Transverse colon (tissue), 4 donors: ENCODE results near the gene CNTN3. TPM values are rescaled to one million over a fixed set of nuclear protein-coding genes. Genes with fewer than 3 reads are reported as not detected.

Source experiments
- DNase-seq: peaks from one replicate; pipeline ENCODE4 v3.0.0-alpha.2; 2019
- H3K27ac ChIP-seq, 4 donors: fragments of 200-600 bp; sonication (generic); 2 replicates each; pipeline ENCODE4 v1.5.1; 2016 to 2018; ENCODE audit warnings: inconsistent platforms in 4 of 4
- H3K27me3 ChIP-seq: fragments of 200-600 bp; sonication (generic); 2 replicates; pipeline ENCODE4 v1.5.1; 2017; ENCODE audit warnings: inconsistent platforms
- H3K36me3 ChIP-seq, 4 donors: fragments of 200-600 bp; sonication (generic); 2 replicates each; pipeline ENCODE4 v1.5.1; 2017 to 2019; ENCODE audit warnings: inconsistent platforms in 4 of 4
- H3K4me1 ChIP-seq, 4 donors: fragments of 200-600 bp; sonication (generic); 2 replicates each; pipeline ENCODE4 v1.5.1; 2017 to 2020; ENCODE audit warnings: inconsistent platforms in 4 of 4
- H3K4me3 ChIP-seq, 4 donors: fragments of 200-600 bp; sonication (generic); 1 replicate in 1 of 4; 2 replicates in 3 of 4; pipeline versions ENCODE4 v1.5.1 to v1.6.1; 2017 to 2019; ENCODE audit warnings: inconsistent platforms in 4 of 4
- H3K9me3 ChIP-seq, 2 donors: fragments of 200-600 bp; sonication (generic); 2 replicates each; pipeline ENCODE4 v1.5.1; 2017 to 2019; ENCODE audit warnings: inconsistent platforms in 2 of 2
- CTCF ChIP-seq, 5 experiments: fragments of 200-600 bp in 3 of 5; fragments of 450-650 bp in 2 of 5; sonication (generic) in 3 of 5; IDR thresholded peaks; 1 replicate in 2 of 5; 2 replicates in 3 of 5; pipeline ENCODE4 v1.5.1; 2016 to 2017; ENCODE audit warnings: antibody characterized with exemption in 5 of 5, inconsistent platforms in 3 of 5, mild to moderate bottlenecking in 2 of 5, moderate library complexity in 1 of 5
- EP300 ChIP-seq: sonication (generic); formaldehyde crosslinking; IDR thresholded peaks from one replicate; pipeline ENCODE4 v1.6.1; 2017; ENCODE audit warnings: antibody characterized with exemption, low read depth
- POLR2A ChIP-seq: fragments of 450-650 bp; IDR thresholded peaks from one replicate; pipeline ENCODE4 v1.6.1; 2016; ENCODE audit warnings: antibody characterized with exemption, mild to moderate bottlenecking, moderate library complexity
- POLR2AphosphoS5 ChIP-seq, 3 donors: sonication (generic); formaldehyde crosslinking; IDR thresholded peaks; one replicate each; pipeline ENCODE4 v1.6.1; 2016; ENCODE audit warnings: antibody characterized with exemption in 3 of 3
- WGBS, 2 donors: methylation state at CpG; one replicate each; pipeline ENCODE4 v1.1.5; 2018; ENCODE audit warnings: low coverage in 1 of 2; 5-methylcytosine and 5-hydroxymethylcytosine counted together
- in situ Hi-C, 4 donors: fragments of 200-750 bp; cut with MboI; loops; one replicate each; pipeline versions ENCODE4 v1.15.0 to v1.15.1; 2017; ENCODE audit warnings: low sequenced_read_pairs in 3 of 4, low pct_ligation_motif_present in 1 of 4, low pct_unique_long_range_greater_than_20kb in 1 of 4
- intact Hi-C: fragments of 100-400 bp; cut with DNase I; formaldehyde crosslinking; loops from one replicate; pipeline ENCODE4 v1.15.1; 2023; ENCODE audit warnings: low total_unique reads
- total RNA-seq, 4 donors: library from RNA; depleted of rRNA; stranded (reverse); fragments of >200 nt; gene quantifications; one replicate each; pipeline ENCODE4 v1.1.0, GENCODE V29; 2016

CNTN3 gene
- total RNA-seq, 4 donors from 2014 or later, result 3.7 to 10.5 (median 8.2) TPM

DNA sequence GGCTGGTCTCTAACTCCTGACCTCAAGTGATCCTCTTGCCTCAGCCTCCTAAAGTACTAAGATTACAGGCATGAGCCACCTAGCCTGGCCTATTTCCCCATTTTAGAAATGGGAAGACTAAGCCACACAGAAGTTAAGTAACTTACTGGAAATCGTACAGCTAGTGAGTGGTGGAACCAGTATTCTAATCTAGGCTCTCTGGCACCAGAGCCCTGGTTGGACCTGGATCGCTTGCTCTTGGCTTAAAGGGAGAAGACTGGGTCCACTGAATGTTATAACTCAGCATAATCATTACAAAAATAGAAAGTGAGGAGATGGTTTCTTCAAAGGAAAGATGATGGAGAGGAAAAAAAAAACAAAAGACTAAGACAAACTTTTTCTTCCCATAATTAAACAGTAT lies 37.4 kb upstream of the CNTN3 start:
- no peaks in the 10 kb centered on the region for H3K4me1 ChIP-seq
- in situ Hi-C loops, result no loop called here
- intact Hi-C loops, result no loop called here
- no peak overlapping the region for H3K4me3 ChIP-seq
- no peak overlapping the region for H3K27ac ChIP-seq
- DNase-seq, result no peak
- no peak for TF ChIP-seq CTCF (IDR thresholded peaks at IDR 0.05)
- no peak for TF ChIP-seq POLR2A
- no peak for TF ChIP-seq POLR2AphosphoS5 (IDR thresholded peaks at IDR 0.05)
- no peak for TF ChIP-seq EP300
- no peaks in the 10 kb centered on the region for H3K36me3 ChIP-seq
- no peaks in the 10 kb centered on the region for H3K9me3 ChIP-seq
- 88% methylated on average over 2 of the region's 2 CpGs for WGBS, 2 donors
- H3K27me3 ChIP-seq, result no peaks in the 10 kb centered on the region

DNA sequence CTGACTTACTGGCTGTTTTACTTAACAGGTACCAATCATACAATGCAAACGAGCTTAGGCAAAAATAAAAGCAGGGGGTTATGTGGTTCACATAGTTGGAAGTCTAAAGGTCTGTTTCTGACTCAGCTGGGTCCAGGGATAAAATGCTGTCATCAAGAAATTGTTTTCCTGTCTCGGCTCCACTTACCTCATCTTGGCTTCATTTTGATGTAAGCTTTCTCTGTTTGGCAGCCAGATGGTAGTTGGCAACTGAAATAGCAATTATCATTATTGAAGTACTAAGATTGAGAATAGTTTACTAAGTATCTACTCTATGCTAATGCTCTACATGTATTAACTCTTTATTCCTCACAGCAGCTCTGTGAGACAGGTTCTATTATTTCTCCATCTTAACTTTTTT lies 36.8 kb upstream of the CNTN3 start:
- intact Hi-C loops, result no loop called here
- H3K4me3 ChIP-seq, result no peak overlapping the region
- no peaks in the 10 kb centered on the region for H3K4me1 ChIP-seq
- H3K27me3 ChIP-seq, result no peaks in the 10 kb centered on the region
- WGBS, 2 donors, result 40 to 42% methylated on average over 2 of the region's 2 CpGs
- no peaks in the 10 kb centered on the region for H3K9me3 ChIP-seq
- in situ Hi-C loops, result no loop called here
- no peak overlapping the region for H3K27ac ChIP-seq
- no peak for DNase-seq
- no peak for TF ChIP-seq EP300
- no peak for TF ChIP-seq CTCF (IDR thresholded peaks at IDR 0.05)
- no peak for TF ChIP-seq POLR2A
- TF ChIP-seq POLR2AphosphoS5 (IDR thresholded peaks at IDR 0.05), result no peak
- H3K36me3 ChIP-seq, result no peaks in the 10 kb centered on the region

GRCh38 chr3:74648107-74648506 lies 33.6 kb upstream of the CNTN3 start:
- DNase-seq, result no peak
- intact Hi-C loops (no loop called here), in situ Hi-C loops (no loop called here)
- H3K27ac ChIP-seq, result no peak overlapping the region
- H3K4me3 ChIP-seq, result no peak overlapping the region
- H3K4me1 ChIP-seq, result no peaks in the 10 kb centered on the region
- no peak for TF ChIP-seq POLR2A
- TF ChIP-seq CTCF (IDR thresholded peaks at IDR 0.05), result no peak
- TF ChIP-seq EP300, result no peak
- no peak for TF ChIP-seq POLR2AphosphoS5 (IDR thresholded peaks at IDR 0.05)
- H3K9me3 ChIP-seq, result no peaks in the 10 kb centered on the region
- 78% methylated on average over 4 of the region's 4 CpGs; no CpG with 5 or more reads in 1 of the 2 donors for WGBS, 2 donors
- no peaks in the 10 kb centered on the region for H3K27me3 ChIP-seq
- no peaks in the 10 kb centered on the region for H3K36me3 ChIP-seq

DNA sequence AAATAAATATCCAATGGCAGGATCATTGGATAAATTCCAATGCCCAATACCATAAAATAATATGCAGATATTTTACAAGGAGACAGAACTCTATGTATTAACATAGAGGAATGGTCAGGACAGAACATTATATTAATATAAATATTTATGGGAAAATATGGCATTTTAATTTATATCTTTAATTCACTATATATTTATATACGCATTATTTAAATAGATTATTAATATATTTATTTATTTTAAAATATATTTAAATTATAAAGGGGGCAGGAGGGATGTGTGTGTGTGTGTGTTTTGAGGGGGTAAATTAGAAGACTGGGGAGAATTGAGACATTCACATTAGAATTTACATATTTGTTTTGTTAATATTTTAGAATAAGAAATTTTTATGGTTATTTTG lies 31.6 kb upstream of the CNTN3 start:
- Histone ChIP-seq H3K36me3 (no peaks in the 10 kb centered on the region), H3K4me3 (no peak overlapping the region), H3K9me3 (no peaks in the 10 kb centered on the region), H3K27ac (no peak overlapping the region), H3K27me3 (no peaks in the 10 kb centered on the region), H3K4me1 (no peaks in the 10 kb centered on the region)
- in situ Hi-C loops, result no loop called here
- WGBS, 2 donors, result 60 to 92% methylated on average over 1 of the region's 1 CpG
- intact Hi-C loops, result no loop called here
- no peak for TF ChIP-seq POLR2A
- no peak for TF ChIP-seq POLR2AphosphoS5 (IDR thresholded peaks at IDR 0.05)
- no peak for TF ChIP-seq CTCF (IDR thresholded peaks at IDR 0.05)
- no peak for TF ChIP-seq EP300
- no peak for DNase-seq
